NCI-H1048 (cell line): ENCODE data around the gene ROBO3.

Experiments
- DNase-seq: peaks from one replicate; lab custom pipeline; 2025; lab: John Stamatoyannopoulos, UW

Gene ROBO3

DNA sequence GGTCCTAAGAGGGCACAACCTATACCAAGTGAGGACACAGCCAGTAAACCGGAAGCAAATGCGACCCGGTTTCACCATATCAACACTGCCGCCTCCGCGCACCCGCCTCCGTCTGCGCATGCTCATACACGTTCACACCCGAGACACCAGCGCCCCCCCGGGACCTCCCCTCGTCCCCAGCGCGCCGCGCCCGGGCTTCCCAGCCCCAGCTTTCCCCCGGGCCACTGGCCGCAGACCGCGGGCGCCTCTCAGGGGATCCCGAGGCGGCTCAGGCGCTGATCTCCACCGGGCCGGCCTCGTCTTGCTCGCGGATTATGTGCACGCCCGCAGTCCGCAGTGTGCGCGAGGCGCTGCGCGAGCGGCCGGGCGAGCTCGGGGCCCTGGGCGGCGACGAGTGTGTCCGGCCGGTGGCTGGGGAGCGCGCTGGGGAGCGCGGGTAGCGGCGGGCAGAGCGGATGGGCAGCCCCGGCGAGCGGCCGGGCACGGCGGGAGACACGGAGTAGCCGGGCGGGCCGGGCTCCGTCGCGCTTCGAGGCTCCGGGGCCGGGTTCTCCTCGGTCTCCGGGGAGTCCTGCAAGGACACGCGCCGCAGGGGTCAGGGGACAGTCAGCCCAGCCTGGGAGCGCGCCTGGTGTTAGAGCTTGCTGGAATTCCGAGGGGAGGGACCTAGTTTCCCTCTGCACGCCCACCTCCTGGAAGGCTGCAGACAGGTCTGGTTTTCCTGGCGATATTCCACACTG lies 55.8 kb downstream of the ROBO3 start:
- no peak for DNase-seq

- DNase-seq, result no peak
Observed at GRCh38 chr11:124922831-124923230, 57.6 kb downstream of the ROBO3 start.

DNA sequence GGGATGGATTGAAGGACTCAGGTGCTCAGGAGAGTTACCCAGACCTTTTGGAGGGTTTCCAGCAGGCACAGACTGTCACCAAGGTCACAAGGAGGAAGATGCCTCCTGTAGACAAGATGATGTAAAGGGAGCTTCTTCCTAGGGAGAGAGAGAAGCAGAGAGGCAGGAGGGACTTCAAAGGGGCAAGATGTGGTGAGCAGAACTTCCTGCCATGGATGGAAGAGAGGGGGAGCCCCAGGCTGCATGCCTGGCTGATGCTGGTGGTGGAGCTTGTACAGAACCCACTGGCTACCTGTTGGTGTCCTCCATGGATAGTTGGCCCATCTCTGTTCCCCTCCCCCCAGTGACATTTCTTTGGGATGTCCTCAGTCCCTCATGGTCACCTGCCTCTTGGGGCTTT lies 58.1 kb downstream of the ROBO3 start:
- DNase-seq, result no peak

DNA sequence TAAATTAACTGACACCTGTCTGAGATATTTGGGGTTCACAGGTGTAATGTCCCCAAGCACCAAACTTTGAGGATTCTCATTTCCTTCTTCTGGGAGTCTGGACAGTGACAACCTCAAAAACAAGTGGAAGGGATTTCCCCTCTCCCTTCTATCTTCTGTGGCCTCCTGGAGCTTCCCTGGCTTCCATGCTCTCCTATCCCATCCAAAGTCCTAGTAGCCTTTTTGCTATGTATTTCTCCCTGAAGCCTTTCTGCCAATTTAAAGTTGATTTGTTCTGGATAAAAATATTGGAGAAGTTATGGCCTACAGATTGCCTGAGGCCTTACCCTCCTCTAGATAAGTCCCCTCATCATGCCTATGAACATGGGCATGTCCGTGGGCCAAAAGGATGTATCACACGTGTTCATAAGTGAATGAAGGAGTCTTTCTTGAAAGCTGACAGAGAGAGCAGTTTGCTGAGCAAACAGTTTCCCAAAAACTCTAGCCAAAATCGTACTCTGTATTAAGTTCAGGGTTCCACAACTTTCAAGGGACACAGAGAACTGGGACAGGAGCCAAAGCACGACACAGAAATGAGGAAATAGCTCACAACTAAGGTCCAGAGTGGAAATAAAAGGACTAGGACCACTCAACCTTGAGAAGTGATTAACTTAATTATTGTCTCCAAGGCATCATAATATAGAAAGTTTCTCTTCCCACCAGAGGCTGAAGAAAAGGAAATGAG lies 63.9 kb downstream of the ROBO3 start:
- no peak for DNase-seq

- DNase-seq, result no peak
Observed at GRCh38 chr11:124930799-124931198, 65.6 kb downstream of the ROBO3 start.
